SU-DHL-6 (cell line): ENCODE measurements around the gene DENND1C.

Experiments
- CTCF ChIP-seq: fragments of 200-600 bp; sonication (generic); IDR thresholded peaks from one replicate; pipeline ENCODE4 v1.5.1; 2017; ENCODE audit warnings: antibody characterized with exemption, mild to moderate bottlenecking, low read length, moderate library complexity; ENCODE audit not compliant: insufficient read depth, poor library complexity, severe bottlenecking
- EZH2phosphoT487 ChIP-seq: fragments of 200-600 bp; sonication (generic), shearing (Covaris generic); conservative IDR thresholded peaks from 2 replicates; pipeline ENCODE4 v1.6.1; 2018; ENCODE audit warnings: mild to moderate bottlenecking, antibody characterized with exemption, low read length, moderate library complexity, mixed read lengths

GRCh38 chr19:6451583-6452222 is 29.9 kb downstream of the DENND1C start:
- TF ChIP-seq CTCF (no peak), EZH2phosphoT487 (no peak)
